SK-N-SH (cell line): ENCODE measurements around the gene ZNF385A. TPM values are rescaled to one million over a fixed set of nuclear protein-coding genes. Genes with fewer than 3 reads are reported as not detected.

Source experiments
- CTCF ChIA-PET: fragments of 300-600, 350-600 bp; formaldehyde crosslinking; extraction: SDS; loops from one replicate; lab custom pipeline; 2021; lab: Yijun Ruan, JAX
- POLR2A ChIA-PET: fragments of 350-600 bp; sonication (Branson Sonifier 250); formaldehyde crosslinking; extraction: SDS; loops from one replicate; lab custom pipeline; 2020; ENCODE audit warnings: antibody characterized with exemption, inconsistent platforms; lab: Yijun Ruan, JAX
- DNase-seq: peaks from one replicate; pipeline ENCODE4 v3.0.0; 2012
- H2AFZ ChIP-seq: fragments of 200-600 bp; sonication (generic); 2 replicates; pipeline ENCODE4 v1.8.1; 2016; ENCODE audit warnings: antibody characterized with exemption, mild to moderate bottlenecking, low read depth
- H3F3A ChIP-seq: fragments of 200-600 bp; sonication (generic); replicated peaks from 2 replicates; pipeline ENCODE3; 2016; ENCODE audit warnings: antibody characterized with exemption, mild to moderate bottlenecking; ENCODE audit not compliant: insufficient read depth
- H3K27ac ChIP-seq, 2 experiments: fragments of 200-500 bp in 1 of 2; fragments of 200-600 bp in 1 of 2; sonication (Bioruptor generic) in 1 of 2; sonication (generic), shearing (Covaris generic) in 1 of 2; 2 replicates each; pipeline versions ENCODE4 v1.5.1 to v1.6.1; 2014 to 2016; ENCODE audit warnings: low read depth in 2 of 2, inconsistent platforms in 1 of 2, low read length in 1 of 2, mild to moderate bottlenecking in 1 of 2, mixed read lengths in 1 of 2
- H3K27me3 ChIP-seq: fragments of 200-600 bp; sonication (generic), shearing (Covaris generic); 2 replicates; pipeline ENCODE4 v1.6.1; 2016; ENCODE audit warnings: mixed run types; ENCODE audit not compliant: insufficient read depth
- H3K36me3 ChIP-seq, 2 experiments: fragments of 200-500 bp in 1 of 2; fragments of 200-600 bp in 1 of 2; sonication (Bioruptor generic) in 1 of 2; sonication (generic) in 1 of 2; replicated peaks in 1 of 2; 2 replicates each; pipeline versions ENCODE3 to v1.5.1; 2014 to 2016; ENCODE audit warnings: low read length in 1 of 2, mild to moderate bottlenecking in 1 of 2; ENCODE audit not compliant: insufficient read depth in 2 of 2, control insufficient read depth in 1 of 2
- H3K4me1 ChIP-seq, 2 experiments: fragments of 200-500 bp in 1 of 2; fragments of 200-600 bp in 1 of 2; sonication (Bioruptor generic) in 1 of 2; sonication (generic), shearing (Covaris generic) in 1 of 2; 2 replicates each; pipeline versions ENCODE4 v1.5.1 to v1.6.1; 2014 to 2016; ENCODE audit warnings: low read depth in 1 of 2, low read length in 1 of 2, mixed run types in 1 of 2; ENCODE audit not compliant: insufficient read depth in 2 of 2, control insufficient read depth in 1 of 2
- H3K4me2 ChIP-seq: fragments of 200-600 bp; sonication (generic), shearing (Covaris generic); 2 replicates; pipeline ENCODE4 v1.6.1; 2017; ENCODE audit warnings: mixed run types
- H3K4me3 ChIP-seq, 2 experiments: fragments of 200-500 bp in 1 of 2; fragments of 200-600 bp in 1 of 2; sonication (Bioruptor generic) in 1 of 2; sonication (generic), shearing (Covaris generic) in 1 of 2; 2 replicates each; pipeline versions ENCODE4 v1.5.1 to v1.8.1; 2014 to 2016; ENCODE audit warnings: low read depth in 2 of 2, inconsistent platforms in 1 of 2, low read length in 1 of 2, mild to moderate bottlenecking in 1 of 2, mixed read lengths in 1 of 2, moderate library complexity in 1 of 2
- H3K79me2 ChIP-seq: fragments of 200-600 bp; sonication (generic); 2 replicates; pipeline ENCODE4 v1.8.1; 2017; ENCODE audit warnings: mild to moderate bottlenecking; ENCODE audit not compliant: insufficient read depth
- H3K9ac ChIP-seq: fragments of 200-600 bp; sonication (generic); 2 replicates; pipeline ENCODE4 v1.6.1; 2017; ENCODE audit warnings: mixed run types
- H3K9me2 ChIP-seq: fragments of 200-600 bp; sonication (generic); 2 replicates; pipeline ENCODE4 v1.6.1; 2017; ENCODE audit warnings: mixed run types
- H3K9me3 ChIP-seq: fragments of 200-600 bp; sonication (generic); 2 replicates; pipeline ENCODE4 v1.6.1; 2017; ENCODE audit warnings: mixed run types, mild to moderate bottlenecking, moderate library complexity
- H4K20me1 ChIP-seq: fragments of 200-600 bp; sonication (generic); 2 replicates; pipeline ENCODE4 v1.6.1; 2017; ENCODE audit warnings: mild to moderate bottlenecking, mixed run types; ENCODE audit not compliant: insufficient read depth
- CHD2 ChIP-seq: fragments of 150-350 bp; IDR thresholded peaks from 2 replicates; pipeline ENCODE4 v1.6.1; 2018; ENCODE audit warnings: low read length; ENCODE audit not compliant: partially characterized antibody
- ELF1 ChIP-seq: IDR thresholded peaks from 2 replicates; pipeline ENCODE4 v1.4.0; 2012
- EP300 ChIP-seq, 2 experiments: IDR thresholded peaks; 2 replicates each; pipeline versions ENCODE4 v1.4.0 to v1.6.1; 2012; ENCODE audit warnings: borderline replicate concordance in 1 of 2, low read depth in 1 of 2, low read length in 1 of 2
- EZH2phosphoT487 ChIP-seq: fragments of 200-600 bp; sonication (generic); IDR thresholded peaks from 2 replicates; pipeline ENCODE4 v1.6.1; 2017; ENCODE audit warnings: low read depth, mixed run types, mild to moderate bottlenecking, antibody characterized with exemption, moderate library complexity, borderline replicate concordance
- FOSL2 ChIP-seq: IDR thresholded peaks from 2 replicates; pipeline ENCODE4 v1.4.0; 2012; ENCODE audit warnings: low read depth, mild to moderate bottlenecking, moderate library complexity, borderline replicate concordance
- FOXM1 ChIP-seq: IDR thresholded peaks from 2 replicates; pipeline ENCODE4 v1.4.0; 2012; ENCODE audit warnings: low read depth, mild to moderate bottlenecking
- GABPA ChIP-seq: IDR thresholded peaks from 2 replicates; pipeline ENCODE4 v1.4.0; 2012; ENCODE audit warnings: low read depth, mild to moderate bottlenecking
- GATA2 ChIP-seq: sonication (generic); formaldehyde crosslinking; IDR thresholded peaks from 2 replicates; pipeline ENCODE4 v1.5.0; 2020; ENCODE audit warnings: mild to moderate bottlenecking, missing genetic modification reagents
- JUND ChIP-seq: IDR thresholded peaks from 2 replicates; pipeline ENCODE4 v1.4.0; 2012
- MEF2A ChIP-seq: IDR thresholded peaks from 2 replicates; pipeline ENCODE4 v1.4.0; 2012; ENCODE audit warnings: low read depth, borderline replicate concordance
- NRF1 ChIP-seq: IDR thresholded peaks from 2 replicates; pipeline ENCODE4 v1.6.1; 2012; ENCODE audit warnings: low read depth, mild to moderate bottlenecking, low read length
- RXRA ChIP-seq: IDR thresholded peaks from 2 replicates; pipeline ENCODE4 v1.4.0; 2012; ENCODE audit warnings: low read depth, mild to moderate bottlenecking, borderline replicate concordance
- SMC3 ChIP-seq: IDR thresholded peaks from 2 replicates; pipeline ENCODE4 v1.6.1; 2012; ENCODE audit warnings: low read depth, low read length, improper control_type of control experiment
- TAF1 ChIP-seq: IDR thresholded peaks from 2 replicates; pipeline ENCODE4 v1.6.1; 2012; ENCODE audit warnings: low read depth, mild to moderate bottlenecking, low read length, moderate library complexity, borderline replicate concordance
- TCF12 ChIP-seq: IDR thresholded peaks from 2 replicates; pipeline ENCODE4 v1.4.0; 2012
- TEAD4 ChIP-seq: IDR thresholded peaks from 2 replicates; pipeline ENCODE4 v1.4.0; 2012; ENCODE audit warnings: mild to moderate bottlenecking, borderline replicate concordance; ENCODE audit not compliant: insufficient read depth
- WGBS: methylation state at CpG from one replicate; pipeline ENCODE4 v1.1.6; 2017; ENCODE audit warnings: low lambda C conversion rate; 5-methylcytosine and 5-hydroxymethylcytosine counted together
- polyA plus RNA-seq, 3 experiments: library from polyadenylated mRNA; depleted of rRNA; stranded (reverse); fragments of >200 nt; gene quantifications; 2 replicates each; pipeline ENCODE4 v1.2.3, GENCODE V29; 2012
- TF ChIP-seq, protein P1 (sequence below): IDR thresholded peaks from 2 replicates; pipeline ENCODE4 v1.4.0; 2012; ENCODE audit warnings: low read depth
- TF ChIP-seq, protein P2 (sequence below): IDR thresholded peaks from 2 replicates; pipeline ENCODE4; 2012

Gene ZNF385A
- polyA plus RNA-seq, 1 of the 3 experiments (the other 2 are of a cell fraction) = 2.6 TPM

DNA sequence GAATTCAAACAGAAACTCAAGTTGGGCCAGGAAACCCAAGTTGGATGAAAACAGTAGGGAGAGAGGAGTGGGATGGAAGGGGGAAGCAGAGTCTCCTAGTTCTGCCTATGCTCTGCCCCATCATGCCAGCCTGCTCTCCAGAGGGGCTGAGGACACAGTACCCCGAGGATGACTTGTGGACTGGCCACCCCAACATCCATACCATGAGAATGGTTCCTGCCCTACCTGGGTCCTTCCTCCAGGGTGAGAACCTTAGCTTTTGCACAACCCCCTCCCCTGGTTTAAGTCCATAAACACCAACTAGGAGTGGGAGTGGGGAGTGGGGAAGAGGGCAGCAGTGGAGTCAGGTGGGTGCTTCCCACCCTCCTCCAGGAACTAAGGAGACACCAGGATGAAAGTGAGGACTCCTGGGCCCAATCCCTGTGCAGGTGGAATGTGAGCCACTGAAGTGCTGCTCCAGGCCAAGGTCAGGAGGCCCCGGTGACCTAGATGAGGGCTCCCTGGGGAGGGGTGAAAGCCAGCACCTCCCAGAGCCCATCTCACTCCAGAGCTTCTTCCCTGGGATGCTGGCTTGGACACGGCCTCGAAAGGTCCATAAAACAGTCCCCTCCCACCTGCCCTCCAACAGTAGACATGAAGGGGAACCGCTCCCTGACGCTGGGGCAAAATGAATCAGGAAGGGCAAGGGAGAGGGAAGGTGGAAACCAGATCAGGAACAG is 6.6 kb downstream of the ZNF385A start:
- Histone ChIP-seq H4K20me1 (no peaks in the 10 kb centered on the region), H3K79me2 (no peaks in the 10 kb centered on the region), H3K4me2 (peak overlapping the region; percentile 87), H3K9me3 (no peaks in the 10 kb centered on the region), H3K27me3 (no peaks in the 10 kb centered on the region), H3K9me2 (no peaks in the 10 kb centered on the region), H3K36me3 (no peaks in the 10 kb centered on the region), H3K9ac (no peak overlapping the region), H3F3A (peaks cover 6% of the 10 kb centered on the region), H3K4me1 (peaks cover 0 to 32% of the 10 kb centered on the region in 2 experiments; a peak in 1 of 4 replicates), H2AFZ (no peak overlapping the region), H3K4me3 (no peak overlapping the region), H3K27ac (no peak overlapping the region)
- DNase-seq = no peak
- POLR2A ChIA-PET = no interaction called here
- 75% methylated on average over 4 of the region's 6 CpGs for WGBS
- TF ChIP-seq, protein P1, sequence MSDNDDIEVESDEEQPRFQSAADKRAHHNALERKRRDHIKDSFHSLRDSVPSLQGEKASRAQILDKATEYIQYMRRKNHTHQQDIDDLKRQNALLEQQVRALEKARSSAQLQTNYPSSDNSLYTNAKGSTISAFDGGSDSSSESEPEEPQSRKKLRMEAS = no peak
- TF ChIP-seq, protein P2, sequence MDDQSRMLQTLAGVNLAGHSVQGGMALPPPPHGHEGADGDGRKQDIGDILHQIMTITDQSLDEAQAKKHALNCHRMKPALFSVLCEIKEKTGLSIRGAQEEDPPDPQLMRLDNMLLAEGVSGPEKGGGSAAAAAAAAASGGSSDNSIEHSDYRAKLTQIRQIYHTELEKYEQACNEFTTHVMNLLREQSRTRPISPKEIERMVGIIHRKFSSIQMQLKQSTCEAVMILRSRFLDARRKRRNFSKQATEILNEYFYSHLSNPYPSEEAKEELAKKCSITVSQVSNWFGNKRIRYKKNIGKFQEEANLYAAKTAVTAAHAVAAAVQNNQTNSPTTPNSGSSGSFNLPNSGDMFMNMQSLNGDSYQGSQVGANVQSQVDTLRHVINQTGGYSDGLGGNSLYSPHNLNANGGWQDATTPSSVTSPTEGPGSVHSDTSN = no peak
- TF ChIP-seq EZH2phosphoT487 (no peak), CHD2 (no peak), FOSL2 (no peak), JUND (no peak), TAF1 (no peak), FOXM1 (no peak), SMC3 (no peak), RXRA (no peak), GATA2 (CRISPR knock-in tag) (no peak), TEAD4 (no peak), NRF1 (no peak)
- CTCF ChIA-PET = interaction anchor here (1.5 to 11.1 kb wide), 16 partner anchors 7 to 393 kb away, joined by 4 to 118 read pairs (median 18); partner anchors contain the start of gene HOXC10

DNA sequence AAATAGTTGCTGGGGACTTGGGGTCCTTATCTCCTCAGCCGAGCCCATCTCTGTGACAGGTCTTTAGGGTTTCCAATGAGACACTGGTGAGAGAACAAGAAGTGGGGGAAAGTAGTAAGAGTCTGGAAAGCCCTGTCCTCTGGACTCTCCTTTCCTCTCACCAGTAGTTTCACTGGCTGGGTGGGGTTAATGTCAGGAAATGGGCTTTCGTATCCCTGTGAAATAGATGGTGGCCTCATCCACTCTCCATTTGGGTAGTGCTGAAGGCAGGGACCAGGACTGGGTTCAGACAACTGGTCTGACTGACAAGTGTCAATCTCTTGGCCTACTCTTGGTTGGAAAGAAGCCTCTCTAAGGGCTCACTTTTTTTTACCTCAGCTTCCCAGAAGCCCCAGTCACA is 7.5 kb downstream of the ZNF385A start:
- ChIA-PET CTCF (interaction anchor here (1.0 to 7.1 kb wide), 3 partner anchors 9 to 22 kb away, joined by 3 to 81 read pairs (median 3); no protein-coding TSS in a partner anchor), POLR2A (no interaction called here)
- no peaks in the 10 kb centered on the region for H3K9me2 ChIP-seq
- H3K4me2 ChIP-seq = no peak overlapping the region
- no peak for DNase-seq
- no peak overlapping the region for H3K27ac ChIP-seq
- no peak overlapping the region for H3K9ac ChIP-seq
- no peaks in the 10 kb centered on the region for H3K9me3 ChIP-seq
- no peaks in the 10 kb centered on the region for H3K27me3 ChIP-seq
- TF ChIP-seq MEF2A (no peak), EP300 (IDR thresholded peaks at IDR 0.05; ENCODE audit: borderline replicate concordance in 1 of 2, low read depth in 1 of 2, low read length in 1 of 2) (no peak), TCF12 (no peak), GABPA (no peak), ELF1 (no peak), JUND (no peak)
- peaks cover 11% of the 10 kb centered on the region for H3F3A ChIP-seq
- no peak overlapping the region for H2AFZ ChIP-seq
- no peaks in the 10 kb centered on the region for H3K79me2 ChIP-seq
- H3K4me1 ChIP-seq = peaks cover 4 to 39% of the 10 kb centered on the region in 2 experiments; a peak in 2 of 4 replicates
- no peaks in the 10 kb centered on the region for H3K36me3 ChIP-seq
- H4K20me1 ChIP-seq = no peaks in the 10 kb centered on the region
- 87% methylated on average over 2 of the region's 2 CpGs for WGBS
- no peak overlapping the region for H3K4me3 ChIP-seq
